Activated CD4-positive, alpha-beta memory T cell treated with anti-CD3 and anti-CD28 coated beads, Interleukin-2, amount 10 ng/mL, durations not matched to agents 7 days and 5 days (primary cell): Measurements from ENCODE around the gene ZNF575. TPM values are rescaled to one million over a fixed set of nuclear protein-coding genes. Genes with fewer than 3 reads are reported as not detected.
"Not testable (repeated sequence)": the region's sequence is repeated elsewhere in the genome, so short reads cannot be mapped to it uniquely, and the experiment has no call there.

Experiments used
- CTCF ChIA-PET: fragments of 350-600 bp; sonication (Branson Sonifier 250); formaldehyde crosslinking; loops from one replicate; lab custom pipeline; 2021; ENCODE audit warnings: antibody characterized with exemption, inconsistent platforms; lab: Charles Lee
- POLR2A ChIA-PET: fragments of 350-600 bp; sonication (Branson Sonifier 250); formaldehyde crosslinking; loops from one replicate; lab custom pipeline; 2021; ENCODE audit warnings: antibody characterized with exemption; lab: Charles Lee
- DNase-seq: peaks from one replicate; pipeline ENCODE4 v3.0.0-alpha.2; 2020
- H3K27ac Mint-ChIP-seq: one replicate; pipeline ENCODE4 v1.8.0; 2021; ENCODE audit warnings: mild to moderate bottlenecking, mixed read lengths
- H3K27me3 Mint-ChIP-seq: one replicate; pipeline ENCODE4 v1.8.0; 2021; ENCODE audit warnings: mixed read lengths
- H3K36me3 Mint-ChIP-seq: one replicate; pipeline ENCODE4 v1.8.0; 2021; ENCODE audit warnings: low read depth, mixed read lengths
- H3K4me1 Mint-ChIP-seq: one replicate; pipeline ENCODE4 v1.8.0; 2021; ENCODE audit warnings: mixed read lengths
- H3K4me3 Mint-ChIP-seq: one replicate; pipeline ENCODE4 v1.8.0; 2021; ENCODE audit warnings: mild to moderate bottlenecking, mixed read lengths
- H3K9me3 Mint-ChIP-seq: one replicate; pipeline ENCODE4 v1.8.0; 2021; ENCODE audit warnings: mixed read lengths
- total RNA-seq, 2 experiments: library from RNA; stranded (reverse); gene quantifications; one replicate each; pipeline ENCODE4 v1.2.3, GENCODE V29; 2021

ZNF575 gene
- total RNA-seq, 2 experiments from 2014 or later = 4.1 to 4.8 TPM

DNA sequence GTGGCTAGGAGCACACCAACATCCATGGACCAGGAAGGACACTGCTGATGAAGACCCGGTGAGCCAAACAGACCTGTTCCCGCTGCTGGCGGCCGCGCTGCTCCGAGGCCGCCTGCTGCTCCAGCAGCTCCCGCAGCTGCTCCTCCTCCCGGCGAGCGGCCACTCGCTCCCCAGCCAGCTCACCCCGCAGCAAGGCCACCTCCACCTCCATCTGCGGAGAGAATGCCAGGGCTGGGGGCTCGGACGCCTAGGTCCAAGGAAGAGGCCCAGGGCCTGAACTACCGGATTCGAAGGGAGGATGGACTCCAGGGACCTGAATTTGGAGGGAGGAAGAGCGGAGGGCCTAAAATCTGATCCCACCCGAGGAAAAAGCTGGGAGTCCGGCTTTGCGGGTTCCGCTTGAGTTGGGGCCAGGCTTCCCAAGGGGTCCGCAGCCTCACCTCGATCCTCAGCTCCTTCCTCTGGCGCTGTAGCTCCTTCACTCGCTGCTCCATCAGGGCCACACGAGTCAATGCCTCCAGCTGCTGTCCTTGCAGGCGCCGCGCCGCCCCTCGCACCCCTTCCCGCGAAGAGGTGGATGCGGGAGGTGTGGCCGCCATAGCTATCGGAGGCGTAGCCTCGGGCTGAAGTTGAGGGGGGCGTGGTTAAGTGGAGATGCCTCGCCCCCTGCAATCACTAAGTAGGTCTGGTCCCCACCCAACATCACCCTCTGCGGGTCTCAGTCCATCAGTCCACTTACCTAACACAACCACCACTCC is 31.1 kb upstream of the ZNF575 start:
- POLR2A ChIA-PET = no interaction called here
- Mint-ChIP-seq H3K27me3 (no peaks in the 10 kb centered on the region), H3K9me3 (no peaks in the 10 kb centered on the region), H3K36me3 (peaks cover 15% of the 10 kb centered on the region), H3K27ac (no peak overlapping the region), H3K4me1 (peaks cover 32% of the 10 kb centered on the region), H3K4me3 (no peak overlapping the region)
- no peak for DNase-seq
- CTCF ChIA-PET = interaction anchor here (0.6 to 5.0 kb wide), 5 partner anchors 17 to 250 kb away, joined by 3 to 41 read pairs (median 3); no protein-coding TSS in a partner anchor

DNA sequence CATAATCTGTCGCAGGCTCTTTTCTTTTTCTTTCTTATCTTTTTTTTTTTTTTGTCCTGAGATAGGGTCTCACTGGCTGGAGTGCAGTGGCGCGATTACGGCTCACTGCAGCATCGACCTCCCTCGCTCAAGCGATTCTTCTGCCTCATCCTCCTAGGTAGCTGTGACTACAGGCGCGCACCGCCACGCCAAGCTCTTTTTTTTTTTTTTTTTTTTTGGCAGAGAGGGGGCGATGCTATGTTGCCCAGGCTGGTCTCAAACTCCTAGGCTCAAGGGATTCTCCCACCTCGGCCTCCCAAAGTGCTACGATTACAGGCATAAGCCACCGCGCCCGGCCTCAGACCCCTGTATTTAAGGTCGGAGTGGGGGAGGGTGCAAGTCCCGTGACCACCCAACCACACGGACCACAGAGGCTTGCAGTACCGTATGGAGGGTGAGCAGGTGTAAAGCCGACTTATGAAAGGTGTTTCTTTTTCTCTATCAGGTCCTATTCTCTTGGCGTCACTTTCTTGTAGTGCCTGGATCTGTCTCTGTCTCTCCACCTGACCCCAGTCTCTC is 30.5 kb upstream of the ZNF575 start:
- H3K9me3 Mint-ChIP-seq = no peaks in the 10 kb centered on the region
- no peak overlapping the region for H3K27ac Mint-ChIP-seq

DNA sequence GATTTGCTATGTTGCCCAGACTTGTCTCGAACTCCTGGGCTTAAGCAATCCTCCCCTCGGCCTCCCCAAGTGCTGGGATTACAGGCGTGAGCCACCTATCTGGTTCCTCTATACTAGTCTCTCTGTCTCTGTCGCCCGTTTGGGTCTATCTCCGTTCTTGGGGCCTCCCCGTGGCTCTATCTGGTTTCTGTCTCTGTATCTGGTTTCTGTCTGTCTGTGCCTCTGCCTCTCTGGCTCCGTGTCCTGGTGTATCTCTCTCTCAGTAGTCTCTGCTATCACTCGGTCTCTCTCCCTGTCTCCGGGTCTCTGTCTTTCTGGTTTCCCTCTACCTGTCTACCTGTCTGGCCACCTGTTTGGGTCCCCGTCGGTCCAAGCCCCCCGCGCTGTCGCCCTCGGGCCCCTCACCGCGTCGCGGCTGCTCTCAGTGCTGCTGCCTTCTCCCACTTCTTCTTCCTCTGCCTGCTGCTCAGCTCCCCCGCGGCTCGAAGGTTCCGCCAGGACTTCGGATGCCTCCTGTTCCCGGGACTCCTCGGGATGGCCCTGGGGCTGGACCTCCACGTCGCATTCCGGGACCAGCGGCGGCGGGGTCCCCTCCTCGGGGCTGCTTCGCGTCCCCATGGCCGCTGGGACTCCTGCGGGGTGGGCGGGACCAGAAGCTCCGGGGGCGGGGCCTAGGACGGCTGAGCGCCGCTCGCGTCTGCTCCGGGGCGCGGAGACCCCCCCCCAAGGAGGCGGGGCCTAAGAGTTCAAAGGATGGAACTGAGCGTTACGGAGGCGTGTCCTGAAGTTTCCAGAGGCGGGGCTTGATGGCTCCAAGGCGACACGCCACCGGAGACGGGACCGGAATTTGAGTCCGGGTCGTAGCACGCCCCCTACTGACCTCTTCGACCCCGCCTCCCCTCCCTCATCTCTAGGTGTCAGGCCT is 29.2 kb upstream of the ZNF575 start:
- Mint-ChIP-seq H3K4me3 (peak overlapping the region; percentile 96), H3K27ac (peak overlapping the region; percentile 97), H3K4me1 (peaks cover 32% of the 10 kb centered on the region), H3K36me3 (peaks cover 23% of the 10 kb centered on the region), H3K9me3 (no peaks in the 10 kb centered on the region), H3K27me3 (no peaks in the 10 kb centered on the region)
- peak; percentile 98 for DNase-seq
- ChIA-PET CTCF (interaction anchor here (0.9 to 5.0 kb wide), 14 partner anchors 9 to 120 kb away, joined by 3 to 41 read pairs (median 5); no protein-coding TSS in a partner anchor), POLR2A (interaction anchor here (0.9 to 3.1 kb wide), 15 partner anchors 13 to 165 kb away, joined by 3 to 37 read pairs (median 8); partner anchors contain the start of genes IRGQ, LYPD3, ZNF575 and ZNF576)

More for the DNA sequence above, 30.5 kb upstream of the ZNF575 start:
- POLR2A ChIA-PET = interaction anchor here (3.1 kb wide), 1 partner anchor 63 kb away, joined by 37 read pairs; no protein-coding TSS in a partner anchor
- Mint-ChIP-seq H3K27me3 (no peaks in the 10 kb centered on the region), H3K4me3 (no peak overlapping the region), H3K36me3 (peaks cover 15% of the 10 kb centered on the region), H3K4me1 (peaks cover 32% of the 10 kb centered on the region)
- DNase-seq = no peak
- CTCF ChIA-PET = interaction anchor here (0.6 to 5.0 kb wide), 7 partner anchors 16 to 76 kb away, joined by 3 to 41 read pairs (median 13); no protein-coding TSS in a partner anchor

DNA sequence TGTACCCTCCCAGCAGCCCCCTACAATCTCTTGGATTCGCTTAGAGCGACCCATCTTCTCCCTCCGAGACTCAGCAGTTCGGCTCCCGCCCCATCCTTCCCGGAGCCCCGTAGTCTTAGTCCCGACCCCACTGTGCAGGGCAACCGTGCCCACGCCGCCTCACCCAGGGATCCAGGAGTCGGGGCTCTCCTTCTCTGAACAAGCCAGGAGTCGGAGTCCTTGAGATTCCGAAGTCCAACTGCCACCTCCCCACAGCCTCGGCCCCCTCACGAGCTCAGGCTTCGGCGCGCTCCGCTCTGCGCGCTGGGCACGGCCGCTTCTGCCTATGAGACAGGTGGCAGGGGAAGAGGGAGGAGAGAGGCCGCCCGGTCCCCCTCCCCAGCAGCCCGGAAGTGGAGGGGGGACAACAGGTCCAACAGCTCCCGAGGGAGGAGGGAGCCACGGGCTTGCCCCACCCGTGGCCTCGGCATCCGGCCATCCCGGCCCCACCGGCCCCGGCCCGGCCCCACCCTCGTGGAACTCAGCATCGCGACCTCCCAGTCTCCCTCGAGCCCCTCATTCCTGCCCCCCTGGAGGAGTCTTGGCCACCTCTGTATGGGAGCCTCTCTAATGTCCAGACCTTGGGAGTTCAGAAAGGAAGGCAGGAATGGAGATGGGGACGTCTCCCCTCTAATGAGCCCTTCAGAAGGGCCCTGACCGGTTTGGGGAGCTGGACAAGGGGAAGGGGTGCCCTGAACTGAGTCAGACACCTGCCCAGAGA is 28.4 kb upstream of the ZNF575 start, which contains the start of gene PHLDB3:
PHLDB3 (minus strand) TSS at position 321 of the 760 bp plus-strand sequence. CDS start 628 bp downstream, outside the sequence.
- DNase-seq = peak; percentile 61
- Mint-ChIP-seq H3K9me3 (no peaks in the 10 kb centered on the region), H3K4me1 (peaks cover 32% of the 10 kb centered on the region), H3K27ac (peak within 1 kb of the TSS; percentile 97), H3K36me3 (peaks cover 27% of the 10 kb centered on the region), H3K4me3 (peak within 1 kb of the TSS; percentile 96), H3K27me3 (no peaks in the 10 kb centered on the region)
- ChIA-PET CTCF (interaction anchor here (0.9 to 5.0 kb wide), 14 partner anchors 8 to 119 kb away, joined by 3 to 41 read pairs (median 5); no protein-coding TSS in a partner anchor), POLR2A (interaction anchor here (1.2 to 3.1 kb wide), 14 partner anchors 14 to 164 kb away, joined by 3 to 37 read pairs (median 8); partner anchors contain the start of genes IRGQ, LYPD3, ZNF575 and ZNF576)

DNA sequence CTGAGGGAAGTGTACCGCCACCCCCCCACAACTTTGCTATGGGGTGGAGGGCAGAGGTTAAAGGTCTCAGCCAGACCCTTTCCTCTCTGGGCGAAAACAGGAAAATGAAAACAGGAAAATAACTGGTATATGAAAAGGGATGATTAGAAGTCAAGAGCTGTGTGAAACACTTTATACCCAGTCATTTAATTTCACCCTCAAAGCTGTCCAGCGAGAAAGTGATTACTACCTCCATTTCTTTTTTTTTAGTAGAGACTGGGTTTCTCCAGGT is 27.9 kb upstream of the ZNF575 start:
- Mint-ChIP-seq H3K27me3 (no peaks in the 10 kb centered on the region), H3K27ac (peak overlapping the region; percentile 68), H3K36me3 (peaks cover 31% of the 10 kb centered on the region), H3K4me3 (peak overlapping the region; percentile 50), H3K4me1 (peaks cover 32% of the 10 kb centered on the region), H3K9me3 (no peaks in the 10 kb centered on the region)
- POLR2A ChIA-PET = interaction anchor here (1.2 to 3.1 kb wide), 11 partner anchors 13 to 163 kb away, joined by 3 to 37 read pairs (median 9); partner anchors contain the start of genes IRGQ, LYPD3, ZNF575 and ZNF576
- DNase-seq = no peak
- CTCF ChIA-PET = interaction anchor here (1.3 to 5.0 kb wide), 7 partner anchors 14 to 89 kb away, joined by 3 to 41 read pairs (median 11); no protein-coding TSS in a partner anchor

DNA sequence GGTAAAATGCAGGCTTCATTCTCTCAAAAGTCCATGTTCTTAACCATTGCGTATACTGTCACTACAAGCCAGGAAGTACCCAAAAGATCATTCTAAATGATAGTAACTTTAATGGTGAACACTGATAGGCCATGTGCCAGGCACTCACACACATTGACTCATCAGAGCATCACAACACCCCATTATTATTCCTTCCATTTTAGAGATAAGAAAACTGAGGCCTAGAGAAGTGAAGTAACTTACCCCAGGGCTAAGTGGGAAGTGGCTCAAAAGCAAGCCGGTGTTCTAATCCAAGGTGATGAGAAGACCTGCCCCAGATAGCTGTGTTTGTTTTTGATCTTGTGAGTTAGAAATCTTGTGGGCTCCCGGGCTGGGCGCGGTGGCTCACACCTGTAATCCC is 27.0 kb upstream of the ZNF575 start:
- H3K27ac Mint-ChIP-seq = peak overlapping the region; percentile 65
- H3K4me1 Mint-ChIP-seq = peaks cover 31% of the 10 kb centered on the region
- H3K36me3 Mint-ChIP-seq = peaks cover 33% of the 10 kb centered on the region
- CTCF ChIA-PET = interaction anchor here (1.1 to 5.0 kb wide), 2 partner anchors 13 to 59 kb away, joined by 3 to 41 read pairs; no protein-coding TSS in a partner anchor
- H3K27me3 Mint-ChIP-seq = no peaks in the 10 kb centered on the region
- no peak overlapping the region for H3K4me3 Mint-ChIP-seq
- no peaks in the 10 kb centered on the region for H3K9me3 Mint-ChIP-seq
- POLR2A ChIA-PET = interaction anchor here (0.9 to 3.1 kb wide), 3 partner anchors 20 to 67 kb away, joined by 3 to 37 read pairs (median 8); no protein-coding TSS in a partner anchor
- no peak for DNase-seq

DNA sequence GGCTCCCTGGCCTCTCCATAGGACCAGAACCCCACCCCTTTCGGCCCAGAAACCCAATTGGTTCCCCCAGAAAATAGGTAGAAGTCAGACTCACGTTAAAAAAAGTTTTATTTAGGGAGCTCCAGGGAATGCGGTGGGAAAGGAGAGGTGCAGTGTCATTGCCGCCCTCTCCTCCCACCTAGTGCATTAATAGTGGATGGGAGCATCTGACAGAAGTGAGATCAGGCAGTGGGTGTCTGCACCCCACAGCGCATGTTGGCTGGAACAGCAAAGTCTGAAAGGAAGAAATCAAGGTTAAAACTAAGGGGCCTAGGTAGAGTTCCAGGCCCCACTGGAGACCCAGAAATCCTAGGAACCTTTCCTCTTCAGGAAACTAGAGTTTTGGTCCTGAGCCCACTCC is 26.4 kb upstream of the ZNF575 start:
- CTCF ChIA-PET = interaction anchor here (1.1 kb wide), 1 partner anchor 60 kb away, joined by 3 read pairs; no protein-coding TSS in a partner anchor
- peaks cover 31% of the 10 kb centered on the region for H3K4me1 Mint-ChIP-seq
- H3K9me3 Mint-ChIP-seq = no peaks in the 10 kb centered on the region
- no peak for DNase-seq
- H3K27ac Mint-ChIP-seq = no peak overlapping the region
- POLR2A ChIA-PET = interaction anchor here (0.9 kb wide), 1 partner anchor 19 kb away, joined by 3 read pairs; no protein-coding TSS in a partner anchor
- H3K36me3 Mint-ChIP-seq = peaks cover 38% of the 10 kb centered on the region
- no peaks in the 10 kb centered on the region for H3K27me3 Mint-ChIP-seq
- no peak overlapping the region for H3K4me3 Mint-ChIP-seq

DNA sequence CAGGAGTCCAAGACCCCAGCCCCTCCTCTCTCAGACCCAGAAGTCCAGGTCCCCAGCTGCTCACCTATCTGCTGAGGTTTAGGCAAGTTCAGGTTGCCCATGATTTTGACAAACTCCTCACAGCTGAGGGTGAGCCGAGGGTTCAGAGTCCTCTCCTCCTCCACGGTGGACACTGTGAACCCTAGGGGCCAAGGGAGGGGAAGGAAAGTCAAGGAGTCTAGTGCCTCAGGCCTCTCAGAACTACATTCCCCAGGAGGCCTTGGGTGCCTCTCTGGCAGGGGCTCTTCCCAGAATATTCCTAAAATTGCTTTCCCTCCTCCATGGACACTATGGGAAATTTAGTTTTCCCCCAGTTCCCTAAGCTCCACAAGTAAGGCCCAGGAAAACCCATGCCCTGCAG is 25.1 kb upstream of the ZNF575 start:
- ChIA-PET CTCF (interaction anchor here (0.7 to 4.2 kb wide), 3 partner anchors 12 to 79 kb away, joined by 3 to 21 read pairs (median 4); no protein-coding TSS in a partner anchor), POLR2A (no interaction called here)
- Mint-ChIP-seq H3K27ac (no peak overlapping the region), H3K4me1 (peaks cover 25% of the 10 kb centered on the region), H3K27me3 (no peaks in the 10 kb centered on the region), H3K36me3 (peaks cover 50% of the 10 kb centered on the region), H3K4me3 (no peak overlapping the region), H3K9me3 (no peaks in the 10 kb centered on the region)
- DNase-seq = no peak

DNA sequence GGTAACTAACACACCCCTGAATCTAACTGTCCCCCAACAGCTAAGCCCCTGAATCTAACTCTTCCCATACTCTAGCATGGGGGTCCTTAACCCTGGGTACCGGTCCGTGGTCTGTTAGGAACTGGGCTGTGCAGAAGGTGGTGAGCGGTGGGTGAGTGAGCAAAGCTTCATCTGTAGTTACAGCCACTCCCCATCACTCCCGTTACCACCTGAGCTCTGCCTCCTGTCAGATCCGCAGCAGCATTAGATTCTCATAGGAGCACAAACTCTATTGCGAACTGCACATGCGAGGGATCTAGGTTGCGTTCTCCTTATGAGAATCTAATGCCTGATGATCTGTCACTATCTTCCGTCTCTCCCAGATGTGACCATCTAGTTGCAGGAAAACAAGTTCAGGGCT is 22.3 kb upstream of the ZNF575 start:
- CTCF ChIA-PET = interaction anchor here (0.7 to 4.2 kb wide), 3 partner anchors 9 to 316 kb away, joined by 4 to 21 read pairs (median 4); no protein-coding TSS in a partner anchor
- POLR2A ChIA-PET = no interaction called here
- H3K27me3 Mint-ChIP-seq = no peaks in the 10 kb centered on the region
- no peak for DNase-seq
- H3K36me3 Mint-ChIP-seq = peaks cover 59% of the 10 kb centered on the region
- H3K4me3 Mint-ChIP-seq = no peak overlapping the region
- no peaks in the 10 kb centered on the region for H3K9me3 Mint-ChIP-seq
- H3K4me1 Mint-ChIP-seq = peaks cover 6% of the 10 kb centered on the region
- H3K27ac Mint-ChIP-seq = no peak overlapping the region

DNA sequence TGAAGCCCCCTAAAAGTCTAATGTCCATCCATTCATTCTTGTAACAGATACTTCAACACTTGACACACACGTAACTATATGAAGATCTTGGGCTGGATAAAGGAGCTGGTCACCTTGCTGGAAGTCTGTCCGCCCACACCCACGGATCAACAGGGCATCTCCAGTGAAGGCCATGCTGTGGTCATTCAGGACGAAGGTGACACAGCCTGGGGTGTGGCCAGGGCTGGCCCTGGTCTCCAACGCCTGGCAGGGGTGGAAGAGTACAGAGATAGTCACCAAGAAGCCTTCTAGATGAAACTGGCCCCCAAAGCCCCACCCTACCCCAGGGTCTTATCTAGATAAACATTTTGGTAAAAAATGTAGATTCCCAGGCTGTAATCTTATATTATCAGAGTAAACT is 21.7 kb upstream of the ZNF575 start:
- Mint-ChIP-seq H3K36me3 (peaks cover 57% of the 10 kb centered on the region), H3K27ac (no peak overlapping the region), H3K4me1 (peaks cover 5% of the 10 kb centered on the region), H3K9me3 (no peaks in the 10 kb centered on the region), H3K4me3 (no peak overlapping the region), H3K27me3 (no peaks in the 10 kb centered on the region)
- POLR2A ChIA-PET = no interaction called here
- DNase-seq = no peak
- CTCF ChIA-PET = interaction anchor here (1.6 to 4.2 kb wide), 2 partner anchors 8 to 79 kb away, joined by 4 to 21 read pairs; no protein-coding TSS in a partner anchor

DNA sequence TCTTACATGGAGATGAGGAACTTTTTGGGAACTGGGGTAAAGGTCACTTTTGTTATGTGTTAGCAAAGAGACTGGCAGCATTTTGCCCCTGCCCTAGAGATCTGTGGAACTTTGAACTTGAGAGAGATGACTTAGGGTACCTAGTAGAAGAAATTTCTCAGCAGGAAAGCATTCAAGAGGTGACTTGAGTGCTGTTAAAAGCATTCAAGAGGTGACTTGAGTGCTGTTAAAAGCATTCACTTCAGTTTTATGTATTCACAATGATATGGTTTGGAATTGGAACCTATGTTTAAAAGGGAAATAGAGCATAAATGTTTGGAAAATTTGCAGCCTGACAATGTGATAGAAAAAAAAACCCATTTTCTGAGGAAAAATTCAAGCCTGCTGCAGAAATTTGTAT is 20.6 kb upstream of the ZNF575 start:
- H3K4me3 Mint-ChIP-seq, H3K9me3 Mint-ChIP-seq, H3K27me3 Mint-ChIP-seq, H3K4me1 Mint-ChIP-seq, DNase-seq, POLR2A ChIA-PET, H3K27ac Mint-ChIP-seq: not testable (repeated sequence)
- H3K36me3 Mint-ChIP-seq = peaks cover 60% of the 10 kb centered on the region
- CTCF ChIA-PET = interaction anchor here (0.8 kb wide), 1 partner anchor 8 kb away, joined by 3 read pairs; no protein-coding TSS in a partner anchor
